Lower leg skin (tissue), 4 donors: ENCODE data around the gene GPR18. TPM values are rescaled to one million over a fixed set of nuclear protein-coding genes. Genes with fewer than 3 reads are reported as not detected.

ENCODE experiments used
- DNase-seq, 2 donors: peaks; one replicate each; pipeline ENCODE4 v3.0.0-alpha.2; 2019; ENCODE audit warnings: low spot score in 2 of 2
- H3K4me3 ChIP-seq: fragments of 200-600 bp; sonication (generic); 2 replicates; pipeline ENCODE4 v1.5.1; 2017; ENCODE audit warnings: mild to moderate bottlenecking, low read depth; ENCODE audit not compliant: poor library complexity, severe bottlenecking
- POLR2A ChIP-seq, 2 donors: fragments of 450-650 bp; IDR thresholded peaks; one replicate each; pipeline ENCODE4 v1.6.1; 2016 to 2017; ENCODE audit warnings: antibody characterized with exemption in 2 of 2, mild to moderate bottlenecking in 1 of 2, moderate library complexity in 1 of 2
- WGBS, 2 donors: methylation state at CpG; one replicate each; pipeline ENCODE4 v1.1.5; 2018; 5-methylcytosine and 5-hydroxymethylcytosine counted together
- intact Hi-C: fragments of 100-400 bp; cut with DNase I; formaldehyde crosslinking; loops from one replicate; pipeline ENCODE4 v1.15.0; 2023; ENCODE audit warnings: low total_unique reads
- total RNA-seq, 4 donors: library from RNA; depleted of rRNA; stranded (reverse); fragments of >200 nt; gene quantifications; one replicate each; pipeline ENCODE4 v1.1.0, GENCODE V29; 2016
- TF ChIP-seq, protein P1 (sequence below), 3 donors: fragments of 450-650 bp; IDR thresholded peaks; one replicate each; pipeline ENCODE4 v1.5.1; 2016; ENCODE audit warnings: antibody characterized with exemption in 3 of 3, mild to moderate bottlenecking in 3 of 3, moderate library complexity in 2 of 3

Gene GPR18
- total RNA-seq, 4 donors from 2014 or later: not detected

DNA sequence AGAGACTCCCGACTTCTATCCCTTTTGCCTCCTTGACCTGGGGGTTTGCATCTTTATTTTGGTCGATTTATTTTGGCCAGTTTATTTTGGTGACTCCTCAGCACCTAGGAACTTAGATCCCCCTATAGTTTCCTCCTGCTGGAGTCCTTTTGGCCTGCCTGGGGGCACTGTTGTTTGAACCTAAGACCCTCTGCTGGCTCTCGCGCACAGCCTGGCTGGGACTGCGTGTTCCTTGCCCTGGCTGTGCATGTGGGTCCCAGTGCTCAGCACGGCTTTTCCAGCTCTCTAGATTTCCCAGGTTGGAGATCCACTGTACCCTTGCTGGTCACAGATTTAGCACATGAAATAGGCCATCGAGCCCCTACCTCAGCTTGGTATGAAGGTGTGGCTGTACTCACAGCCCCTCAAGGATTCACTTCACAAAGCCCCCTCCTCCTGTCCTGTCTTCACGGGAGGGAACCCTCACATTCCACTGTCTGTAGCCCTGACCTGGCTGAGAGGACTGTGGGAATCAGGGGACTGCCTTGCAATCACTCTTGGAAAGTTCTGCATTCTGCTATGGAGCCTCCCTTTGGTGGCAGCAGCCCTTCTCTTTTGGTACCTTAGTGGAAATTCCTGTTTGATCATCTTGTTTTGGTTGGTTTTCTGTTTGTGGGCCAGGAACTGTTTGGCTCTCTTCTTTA is 49.2 kb downstream of the GPR18 start:
- TF ChIP-seq, protein P1, sequence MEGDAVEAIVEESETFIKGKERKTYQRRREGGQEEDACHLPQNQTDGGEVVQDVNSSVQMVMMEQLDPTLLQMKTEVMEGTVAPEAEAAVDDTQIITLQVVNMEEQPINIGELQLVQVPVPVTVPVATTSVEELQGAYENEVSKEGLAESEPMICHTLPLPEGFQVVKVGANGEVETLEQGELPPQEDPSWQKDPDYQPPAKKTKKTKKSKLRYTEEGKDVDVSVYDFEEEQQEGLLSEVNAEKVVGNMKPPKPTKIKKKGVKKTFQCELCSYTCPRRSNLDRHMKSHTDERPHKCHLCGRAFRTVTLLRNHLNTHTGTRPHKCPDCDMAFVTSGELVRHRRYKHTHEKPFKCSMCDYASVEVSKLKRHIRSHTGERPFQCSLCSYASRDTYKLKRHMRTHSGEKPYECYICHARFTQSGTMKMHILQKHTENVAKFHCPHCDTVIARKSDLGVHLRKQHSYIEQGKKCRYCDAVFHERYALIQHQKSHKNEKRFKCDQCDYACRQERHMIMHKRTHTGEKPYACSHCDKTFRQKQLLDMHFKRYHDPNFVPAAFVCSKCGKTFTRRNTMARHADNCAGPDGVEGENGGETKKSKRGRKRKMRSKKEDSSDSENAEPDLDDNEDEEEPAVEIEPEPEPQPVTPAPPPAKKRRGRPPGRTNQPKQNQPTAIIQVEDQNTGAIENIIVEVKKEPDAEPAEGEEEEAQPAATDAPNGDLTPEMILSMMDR (IDR thresholded peaks at IDR 0.05): no peak
- no peak for TF ChIP-seq POLR2A (IDR thresholded peaks at IDR 0.05)
- DNase-seq: no peak
- 71 to 79% methylated on average over 8 of the region's 8 CpGs for WGBS, 2 donors
- no peak overlapping the region for H3K4me3 ChIP-seq
- intact Hi-C loops: no loop called here

DNA sequence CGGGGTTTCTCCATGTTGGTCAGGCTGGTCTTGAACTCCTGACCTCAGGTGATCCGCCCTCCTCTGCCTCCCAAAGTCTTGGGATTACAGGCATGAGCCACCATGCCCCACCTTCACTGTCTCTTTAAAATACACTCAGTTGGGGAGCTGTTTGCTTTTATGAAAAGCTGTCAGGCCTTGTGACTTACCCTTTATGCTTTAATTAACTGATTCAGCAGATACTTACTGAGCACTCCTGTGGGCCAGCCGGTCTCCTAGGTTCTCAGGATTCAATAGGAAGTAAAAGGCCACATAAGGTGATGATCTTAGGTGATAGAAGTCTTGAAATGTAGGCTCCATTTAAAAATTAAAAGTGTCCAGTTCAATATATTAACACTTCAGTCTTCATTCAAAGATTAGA is 50.0 kb downstream of the GPR18 start:
- no peak for TF ChIP-seq POLR2A (IDR thresholded peaks at IDR 0.05)
- TF ChIP-seq, protein P1 (IDR thresholded peaks at IDR 0.05): no peak
- 83 to 88% methylated on average over 3 of the region's 3 CpGs for WGBS, 2 donors
- intact Hi-C loops: no loop called here
- H3K4me3 ChIP-seq: no peak overlapping the region
- DNase-seq: no peak

DNA sequence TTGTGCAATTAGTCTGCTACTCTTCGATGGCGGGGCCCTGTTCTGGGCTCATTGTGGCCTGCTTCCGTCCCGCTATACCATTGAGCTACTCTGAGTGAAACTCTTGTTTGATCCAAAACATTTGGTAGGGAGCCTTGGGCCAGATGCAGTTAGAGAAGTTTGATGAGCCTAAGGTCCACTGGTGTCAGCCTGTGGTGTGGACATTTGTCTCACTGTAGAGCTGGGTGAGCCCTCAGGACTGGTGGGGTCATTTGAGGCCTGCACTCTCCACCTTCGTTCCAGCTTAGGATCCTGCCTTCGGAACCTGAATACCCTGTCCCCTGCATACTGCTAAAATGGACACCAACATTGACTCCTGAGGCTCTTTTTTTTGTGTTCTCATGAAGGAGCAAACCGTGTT is 50.7 kb downstream of the GPR18 start:
- no peak overlapping the region for H3K4me3 ChIP-seq
- WGBS, 2 donors: 89 to 98% methylated on average over 7 of the region's 7 CpGs
- intact Hi-C loops: no loop called here
- TF ChIP-seq, protein P1 (IDR thresholded peaks at IDR 0.05): no peak
- TF ChIP-seq POLR2A (IDR thresholded peaks at IDR 0.05): no peak
- DNase-seq: no peak

DNA sequence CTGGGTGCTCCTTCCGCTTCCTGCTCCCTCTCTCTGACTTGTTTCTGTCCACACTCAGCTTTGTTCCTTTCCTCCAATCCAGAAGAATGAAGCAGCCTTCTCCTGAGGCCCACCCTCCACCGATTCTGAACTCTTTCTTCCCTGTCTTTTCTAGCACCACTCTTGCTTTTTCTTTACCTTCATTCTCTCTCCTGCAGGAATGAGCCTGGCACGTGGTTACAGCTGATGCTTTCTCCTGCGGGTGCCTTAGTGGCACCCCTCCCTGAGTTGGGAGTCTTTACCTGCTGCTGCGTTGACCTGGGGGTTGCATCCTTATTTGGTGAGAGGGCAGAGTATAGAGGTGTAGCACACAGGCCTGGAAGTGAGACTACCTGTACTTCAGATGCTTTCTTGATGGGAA is 51.3 kb downstream of the GPR18 start:
- intact Hi-C loops: no loop called here
- 89 to 95% methylated on average over 5 of the region's 5 CpGs for WGBS, 2 donors
- no peak for DNase-seq
- TF ChIP-seq, protein P1 (IDR thresholded peaks at IDR 0.05): no peak
- TF ChIP-seq POLR2A (IDR thresholded peaks at IDR 0.05): no peak
- H3K4me3 ChIP-seq: no peak overlapping the region

DNA sequence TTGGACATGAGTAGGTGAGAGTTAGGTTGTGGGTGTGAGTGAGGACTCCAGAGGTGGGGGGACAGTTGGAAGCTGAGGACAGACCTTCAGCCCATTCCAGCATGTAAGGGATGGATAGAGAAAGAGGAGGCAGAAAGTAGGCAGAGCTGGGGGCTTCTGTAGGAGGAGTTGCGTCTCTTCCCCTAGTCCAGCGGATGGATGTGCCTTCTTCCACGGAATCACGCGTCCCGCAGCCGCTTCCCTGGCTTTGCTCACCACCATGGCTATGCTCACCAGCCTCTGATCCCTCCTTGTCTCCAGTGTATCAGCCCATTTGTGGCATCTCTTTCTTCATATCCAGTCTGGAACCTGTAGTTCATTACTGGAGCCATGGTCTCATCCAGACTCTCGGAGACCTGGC is 52.0 kb downstream of the GPR18 start:
- H3K4me3 ChIP-seq: no peak overlapping the region
- intact Hi-C loops: no loop called here
- DNase-seq: no peak
- no peak for TF ChIP-seq POLR2A (IDR thresholded peaks at IDR 0.05)
- TF ChIP-seq, protein P1 (IDR thresholded peaks at IDR 0.05): no peak
- 95 to 97% methylated on average over 8 of the region's 8 CpGs for WGBS, 2 donors
